Mammary epithelial cell (primary cell): ENCODE results near the gene LMF2.

ENCODE experiments used
- CTCF ChIP-seq, 2 donors: IDR thresholded peaks in 1 of 2; conservative IDR thresholded peaks in 1 of 2; 2 replicates each; pipeline ENCODE4 v1.5.1; 2011 to 2012; ENCODE audit warnings: inconsistent platforms in 2 of 2, low read length in 2 of 2, mild to moderate bottlenecking in 2 of 2, control low read depth in 1 of 2, low read depth in 1 of 2; ENCODE audit not compliant: insufficient read depth in 1 of 2; ENCODE audit errors: extremely low read depth in 1 of 2
- EZH2 ChIP-seq: IDR thresholded peaks from 2 replicates; pipeline ENCODE4 v1.6.1; 2012; ENCODE audit warnings: low read length, inconsistent platforms, borderline replicate concordance

DNA sequence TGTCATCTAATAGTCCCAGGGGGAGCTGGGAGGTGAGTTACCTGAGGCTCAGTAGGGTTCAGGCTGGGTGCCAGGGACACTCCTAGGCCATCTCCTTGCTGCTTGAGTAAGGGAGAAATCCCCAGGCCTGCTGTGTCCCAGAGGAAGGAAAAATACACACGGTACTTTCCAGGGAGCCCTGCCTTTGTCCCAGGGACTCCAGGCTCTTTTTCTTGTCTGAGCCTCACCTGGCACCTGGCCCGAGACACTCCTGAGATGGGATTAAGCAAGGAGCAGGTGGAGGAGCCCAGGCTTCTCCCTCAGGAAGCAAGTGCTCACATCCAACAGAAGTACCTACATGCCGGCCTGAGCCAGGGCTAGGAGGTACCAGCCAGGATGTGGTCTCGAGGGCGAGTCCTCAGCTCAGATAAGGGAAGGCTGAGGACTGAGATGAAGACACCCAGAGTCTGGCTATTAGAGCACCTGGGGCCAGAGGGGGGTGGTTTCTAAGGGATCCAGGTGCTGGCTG lies 37.3 kb upstream of the LMF2 start:
- no peak for TF ChIP-seq CTCF (conservative IDR thresholded peaks at IDR 0.05 in 1 of 2, IDR thresholded peaks at IDR 0.05 in 1 of 2; ENCODE audit: extremely low read depth in 1 of 2, insufficient read depth in 1 of 2, low read depth in 1 of 2, low read length in 2 of 2)
- TF ChIP-seq EZH2: no peak
